Measurements from ENCODE around the gene ANO2.

Gene ANO2

GRCh38 chr12:5884285-5884684, 60.8 kb downstream of the ANO2 start:
- WGBS, 2 donors (ENCODE audit: extremely low coverage in 2 of 2, insufficient read length in 2 of 2, insufficient replicate concordance in 1 of 2) = no CpG with 5 or more reads among the region's 2 CpGs
- H3K23ac ChIP-seq (ENCODE audit: low read depth, low read length, poor library complexity) = no peak overlapping the region
- H3K4me2 ChIP-seq (ENCODE audit: insufficient read depth, low read length, poor library complexity, severe bottlenecking) = no peak overlapping the region
- H3K79me1 ChIP-seq (ENCODE audit: low read depth, low read length) = no peaks in the 10 kb centered on the region
- H2AFZ ChIP-seq (ENCODE audit: low read length) = no peak overlapping the region
- H3K4me3 ChIP-seq (ENCODE audit: low read length in 2 of 2) = no peak overlapping the region
- H4K91ac ChIP-seq (ENCODE audit: low read depth, low read length, poor library complexity) = no peak overlapping the region
- H2AK5ac ChIP-seq (ENCODE audit: low read depth, low read length) = no peak overlapping the region
- no peak overlapping the region for H3K4ac ChIP-seq (ENCODE audit: low read length)
- H3K14ac ChIP-seq (ENCODE audit: low read length) = no peak overlapping the region
- no peak overlapping the region for H3K18ac ChIP-seq (ENCODE audit: low read length)
- no peak for DNase-seq (ENCODE audit: low spot score)
- H3K9ac ChIP-seq (ENCODE audit: low read depth, low read length, poor library complexity) = no peak overlapping the region
- H3K9me3 ChIP-seq (replicated peaks in 1 of 2; ENCODE audit: control insufficient read depth in 2 of 2, insufficient read depth in 1 of 2, low read depth in 1 of 2, low read length in 2 of 2) = no peaks in the 10 kb centered on the region
- H3K27ac ChIP-seq (replicated peaks; ENCODE audit: low read length) = no peak overlapping the region
- no peak overlapping the region for H4K8ac ChIP-seq (ENCODE audit: low read depth, low read length)
- H3K4me1 ChIP-seq (ENCODE audit: control insufficient read depth in 2 of 2, insufficient read depth in 1 of 2, low read depth in 1 of 2, low read length in 2 of 2) = peaks cover 6 to 13% of the 10 kb centered on the region in 2 donors
- no peak overlapping the region for H2BK120ac ChIP-seq (ENCODE audit: low read depth, low read length)
- H2BK15ac ChIP-seq (ENCODE audit: low read length) = no peak overlapping the region
- H2BK12ac ChIP-seq (ENCODE audit: low read length) = no peak overlapping the region
- H2BK5ac ChIP-seq (ENCODE audit: low read length) = no peak overlapping the region
- no peaks in the 10 kb centered on the region for H3K27me3 ChIP-seq (ENCODE audit: control insufficient read depth in 3 of 3, insufficient read depth in 3 of 3, low read depth in 1 of 3, low read length in 3 of 3)
- H3K36me3 ChIP-seq (replicated peaks in 1 of 2; ENCODE audit: control insufficient read depth in 2 of 2, insufficient read depth in 2 of 2, low read length in 2 of 2) = no peaks in the 10 kb centered on the region

GRCh38 chr12:5882511-5883190, 62.4 kb downstream of the ANO2 start:
- H3K27me3 ChIP-seq (ENCODE audit: control insufficient read depth in 3 of 3, insufficient read depth in 3 of 3, low read depth in 1 of 3, low read length in 3 of 3) = no peaks in the 10 kb centered on the region
- no peak overlapping the region for H2AFZ ChIP-seq (ENCODE audit: low read length)
- H3K9me3 ChIP-seq (replicated peaks in 1 of 2; ENCODE audit: control insufficient read depth in 2 of 2, insufficient read depth in 1 of 2, low read depth in 1 of 2, low read length in 2 of 2) = no peaks in the 10 kb centered on the region
- H2BK15ac ChIP-seq (ENCODE audit: low read length) = no peak overlapping the region
- no peak overlapping the region for H3K4me2 ChIP-seq (ENCODE audit: insufficient read depth, low read length, poor library complexity, severe bottlenecking)
- H3K9ac ChIP-seq (ENCODE audit: low read depth, low read length, poor library complexity) = no peak overlapping the region
- H2BK5ac ChIP-seq (ENCODE audit: low read length) = no peak overlapping the region
- peaks cover 6 to 13% of the 10 kb centered on the region in 2 donors for H3K4me1 ChIP-seq (ENCODE audit: control insufficient read depth in 2 of 2, insufficient read depth in 1 of 2, low read depth in 1 of 2, low read length in 2 of 2)
- no peak overlapping the region for H4K8ac ChIP-seq (ENCODE audit: low read depth, low read length)
- peak overlapping the region; percentile 36 for H3K18ac ChIP-seq (ENCODE audit: low read length)
- H3K27ac ChIP-seq (replicated peaks; ENCODE audit: low read length) = no peak overlapping the region
- WGBS, 2 donors (ENCODE audit: extremely low coverage in 2 of 2, insufficient read length in 2 of 2, insufficient replicate concordance in 1 of 2) = no CpG with 5 or more reads among the region's 8 CpGs
- H2AK5ac ChIP-seq (ENCODE audit: low read depth, low read length) = no peak overlapping the region
- no peak for DNase-seq (ENCODE audit: low spot score)
- H3K36me3 ChIP-seq (replicated peaks in 1 of 2; ENCODE audit: control insufficient read depth in 2 of 2, insufficient read depth in 2 of 2, low read length in 2 of 2) = no peaks in the 10 kb centered on the region
- H3K4me3 ChIP-seq (ENCODE audit: low read length in 2 of 2) = no peak overlapping the region
- H4K91ac ChIP-seq (ENCODE audit: low read depth, low read length, poor library complexity) = no peak overlapping the region
- H3K79me1 ChIP-seq (ENCODE audit: low read depth, low read length) = no peaks in the 10 kb centered on the region
- H3K4ac ChIP-seq (ENCODE audit: low read length) = no peak overlapping the region
- no peak overlapping the region for H2BK120ac ChIP-seq (ENCODE audit: low read depth, low read length)
- no peak overlapping the region for H3K23ac ChIP-seq (ENCODE audit: low read depth, low read length, poor library complexity)
- H3K14ac ChIP-seq (ENCODE audit: low read length) = no peak overlapping the region
- no peak overlapping the region for H2BK12ac ChIP-seq (ENCODE audit: low read length)

- Histone ChIP-seq H2AFZ (ENCODE audit: low read length) (no peak overlapping the region), H3K9ac (ENCODE audit: low read depth, low read length, poor library complexity) (no peak overlapping the region), H3K14ac (ENCODE audit: low read length) (no peak overlapping the region), H3K4me1 (ENCODE audit: control insufficient read depth in 2 of 2, insufficient read depth in 1 of 2, low read depth in 1 of 2, low read length in 2 of 2) (peaks cover 6 to 13% of the 10 kb centered on the region in 2 donors), H2BK5ac (ENCODE audit: low read length) (no peak overlapping the region), H3K4me3 (ENCODE audit: low read length in 2 of 2) (no peak overlapping the region), H2BK15ac (ENCODE audit: low read length) (no peak overlapping the region), H2BK12ac (ENCODE audit: low read length) (no peak overlapping the region), H3K4me2 (ENCODE audit: insufficient read depth, low read length, poor library complexity, severe bottlenecking) (no peak overlapping the region), H3K27ac (replicated peaks; ENCODE audit: low read length) (no peak overlapping the region), H2AK5ac (ENCODE audit: low read depth, low read length) (no peak overlapping the region), H3K27me3 (ENCODE audit: control insufficient read depth in 3 of 3, insufficient read depth in 3 of 3, low read depth in 1 of 3, low read length in 3 of 3) (no peaks in the 10 kb centered on the region), H3K23ac (ENCODE audit: low read depth, low read length, poor library complexity) (no peak overlapping the region), H3K79me1 (ENCODE audit: low read depth, low read length) (no peaks in the 10 kb centered on the region), H3K4ac (ENCODE audit: low read length) (no peak overlapping the region), H4K8ac (ENCODE audit: low read depth, low read length) (no peak overlapping the region), H3K18ac (ENCODE audit: low read length) (no peak overlapping the region), H3K36me3 (replicated peaks in 1 of 2; ENCODE audit: control insufficient read depth in 2 of 2, insufficient read depth in 2 of 2, low read length in 2 of 2) (no peaks in the 10 kb centered on the region), H2BK120ac (ENCODE audit: low read depth, low read length) (no peak overlapping the region), H3K9me3 (replicated peaks in 1 of 2; ENCODE audit: control insufficient read depth in 2 of 2, insufficient read depth in 1 of 2, low read depth in 1 of 2, low read length in 2 of 2) (no peaks in the 10 kb centered on the region), H4K91ac (ENCODE audit: low read depth, low read length, poor library complexity) (no peak overlapping the region)
- DNase-seq (ENCODE audit: low spot score) = no peak
Observed at GRCh38 chr12:5881666-5882065, 63.4 kb downstream of the ANO2 start.

- H3K4me1 ChIP-seq (ENCODE audit: control insufficient read depth in 2 of 2, insufficient read depth in 1 of 2, low read depth in 1 of 2, low read length in 2 of 2) = peaks cover 6 to 13% of the 10 kb centered on the region in 2 donors
- no CpG with 5 or more reads among the region's 1 CpG for WGBS, 2 donors (ENCODE audit: extremely low coverage in 2 of 2, insufficient read length in 2 of 2, insufficient replicate concordance in 1 of 2)
Observed at GRCh38 chr12:5881101-5881606, 63.9 kb downstream of the ANO2 start.

More at GRCh38 chr12:5881101-5881606, 63.9 kb downstream of the ANO2 start:
- H3K14ac ChIP-seq (ENCODE audit: low read length) = no peak overlapping the region
- no peak overlapping the region for H2BK5ac ChIP-seq (ENCODE audit: low read length)
- H3K9me3 ChIP-seq (replicated peaks in 1 of 2; ENCODE audit: control insufficient read depth in 2 of 2, insufficient read depth in 1 of 2, low read depth in 1 of 2, low read length in 2 of 2) = no peaks in the 10 kb centered on the region
- no peak overlapping the region for H2BK120ac ChIP-seq (ENCODE audit: low read depth, low read length)
- H4K91ac ChIP-seq (ENCODE audit: low read depth, low read length, poor library complexity) = no peak overlapping the region
- H4K8ac ChIP-seq (ENCODE audit: low read depth, low read length) = no peak overlapping the region
- no peak overlapping the region for H3K4me2 ChIP-seq (ENCODE audit: insufficient read depth, low read length, poor library complexity, severe bottlenecking)
- no peak overlapping the region for H3K4ac ChIP-seq (ENCODE audit: low read length)
- H3K4me3 ChIP-seq (ENCODE audit: low read length in 2 of 2) = no peak overlapping the region
- H3K27ac ChIP-seq (replicated peaks; ENCODE audit: low read length) = no peak overlapping the region
- H2AK5ac ChIP-seq (ENCODE audit: low read depth, low read length) = no peak overlapping the region
- no peak overlapping the region for H3K23ac ChIP-seq (ENCODE audit: low read depth, low read length, poor library complexity)
- no peak overlapping the region for H2BK15ac ChIP-seq (ENCODE audit: low read length)
- no peaks in the 10 kb centered on the region for H3K27me3 ChIP-seq (ENCODE audit: control insufficient read depth in 3 of 3, insufficient read depth in 3 of 3, low read depth in 1 of 3, low read length in 3 of 3)
- H2AFZ ChIP-seq (ENCODE audit: low read length) = no peak overlapping the region
- DNase-seq (ENCODE audit: low spot score) = no peak
- H3K36me3 ChIP-seq (replicated peaks in 1 of 2; ENCODE audit: control insufficient read depth in 2 of 2, insufficient read depth in 2 of 2, low read length in 2 of 2) = no peaks in the 10 kb centered on the region
- H3K18ac ChIP-seq (ENCODE audit: low read length) = no peak overlapping the region
- H2BK12ac ChIP-seq (ENCODE audit: low read length) = no peak overlapping the region
- H3K79me1 ChIP-seq (ENCODE audit: low read depth, low read length) = no peaks in the 10 kb centered on the region
- H3K9ac ChIP-seq (ENCODE audit: low read depth, low read length, poor library complexity) = no peak overlapping the region
